ENCODE data around the gene JARID2. TPM values are rescaled to one million over a fixed set of nuclear protein-coding genes. Genes with fewer than 3 reads are reported as not detected.

Gene JARID2
- total and polyA plus RNA-seq, 7 experiments from 2014 or later: 6.9 to 39.6 (median 24.1) TPM

DNA sequence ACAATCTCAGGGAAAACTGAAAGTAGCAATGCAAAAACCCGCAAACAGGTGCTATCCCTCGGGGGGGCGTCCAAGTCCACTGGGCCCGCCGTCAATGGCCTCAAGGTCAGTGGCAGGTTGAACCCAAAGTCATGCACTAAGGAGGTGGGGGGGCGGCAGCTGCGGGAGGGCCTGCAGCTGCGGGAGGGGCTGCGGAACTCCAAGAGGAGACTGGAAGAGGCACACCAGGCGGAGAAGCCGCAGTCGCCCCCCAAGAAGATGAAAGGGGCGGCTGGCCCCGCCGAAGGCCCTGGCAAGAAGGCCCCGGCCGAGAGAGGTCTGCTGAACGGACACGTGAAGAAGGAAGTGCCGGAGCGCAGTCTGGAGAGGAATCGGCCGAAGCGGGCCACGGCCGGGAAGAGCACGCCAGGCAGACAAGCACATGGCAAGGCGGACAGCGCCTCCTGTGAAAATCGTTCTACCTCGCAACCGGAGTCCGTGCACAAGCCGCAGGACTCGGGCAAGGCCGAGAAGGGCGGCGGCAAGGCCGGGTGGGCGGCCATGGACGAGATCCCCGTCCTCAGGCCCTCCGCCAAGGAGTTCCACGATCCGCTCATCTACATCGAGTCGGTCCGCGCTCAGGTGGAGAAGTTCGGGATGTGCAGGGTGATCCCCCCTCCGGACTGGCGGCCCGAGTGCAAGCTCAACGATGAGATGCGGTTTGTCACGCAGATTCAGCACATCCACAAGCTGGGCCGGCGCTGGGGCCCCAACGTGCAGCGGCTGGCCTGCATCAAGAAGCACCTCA, 250.7 kb downstream of the JARID2 start:
- Histone ChIP-seq H3K27me3 (ENCODE audit: control insufficient read depth in 2 of 2, insufficient read depth in 2 of 2, low read length in 2 of 2) (no peaks in the 10 kb centered on the region), H3K4me3 (ENCODE audit: low read length) (no peak overlapping the region), H3K4me1 (ENCODE audit: control insufficient read depth in 2 of 2, insufficient read depth in 2 of 2, low read length in 2 of 2) (peaks cover 0 to 6% of the 10 kb centered on the region in 2 donors), H3K36me3 (ENCODE audit: control insufficient read depth in 2 of 3, insufficient read depth in 3 of 3, low read length in 3 of 3) (peaks cover 4 to 60% (median 5%) of the 10 kb centered on the region in 3 experiments), H3K27ac (ENCODE audit: low read depth, low read length) (no peak overlapping the region), H3K9me3 (ENCODE audit: control insufficient read depth in 2 of 3, low read length in 3 of 3) (no peaks in the 10 kb centered on the region)
- ChIA-PET CTCF (no interaction called here), POLR2A (no interaction called here)
- no peaks in the 10 kb centered on the region for H3K9me3 Mint-ChIP-seq
- H3K36me3 Mint-ChIP-seq: peaks cover 1 to 49% (median 8%) of the 10 kb centered on the region in 5 donors
- no peak for DNase-seq
- H3K27me3 Mint-ChIP-seq: no peaks in the 10 kb centered on the region
- peaks cover 10 to 26% (median 18%) of the 10 kb centered on the region in 7 donors for H3K4me1 Mint-ChIP-seq
- ATAC-seq: no peak
- no peak overlapping the region for H3K4me3 Mint-ChIP-seq
- peak overlapping the region in 1 of 9 donors; percentile 82 for H3K27ac Mint-ChIP-seq
- intact Hi-C loops (cut with micrococcal nuclease): no loop called here

DNA sequence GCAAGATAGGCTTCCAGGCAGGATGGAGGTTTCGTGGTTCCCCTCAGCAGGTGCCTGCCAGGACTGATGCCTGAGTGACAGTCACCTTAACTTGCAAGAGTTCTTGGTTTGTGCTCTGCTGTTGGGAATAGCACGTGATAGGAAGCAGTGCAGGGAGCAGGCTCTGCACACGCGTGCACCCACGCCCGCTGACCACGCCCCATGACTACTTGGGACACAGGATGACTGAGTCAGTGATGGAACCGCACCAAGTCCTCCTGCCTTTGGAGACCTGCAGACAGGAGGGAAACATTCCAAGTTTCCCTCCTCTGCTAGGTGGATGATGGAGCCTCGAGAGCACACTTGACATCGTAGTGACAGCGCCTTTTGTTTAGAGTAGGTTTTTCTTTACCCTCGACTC, 252.8 kb downstream of the JARID2 start:
- Histone ChIP-seq H3K4me3 (ENCODE audit: low read length) (no peak overlapping the region), H3K27ac (ENCODE audit: low read depth, low read length) (no peak overlapping the region), H3K36me3 (ENCODE audit: control insufficient read depth in 2 of 3, insufficient read depth in 3 of 3, low read length in 3 of 3) (peaks cover 4 to 82% (median 7%) of the 10 kb centered on the region in 3 experiments), H3K9me3 (ENCODE audit: control insufficient read depth in 2 of 3, low read length in 3 of 3) (no peaks in the 10 kb centered on the region), H3K4me1 (ENCODE audit: control insufficient read depth in 2 of 2, insufficient read depth in 2 of 2, low read length in 2 of 2) (no peaks in the 10 kb centered on the region), H3K27me3 (ENCODE audit: control insufficient read depth in 2 of 2, insufficient read depth in 2 of 2, low read length in 2 of 2) (no peaks in the 10 kb centered on the region)
- DNase-seq (no peak), ATAC-seq (no peak)
- Mint-ChIP-seq H3K9me3 (peaks cover 0 to 2% (median 0%) of the 10 kb centered on the region in 11 donors), H3K36me3 (peaks cover 1 to 58% (median 12%) of the 10 kb centered on the region in 5 donors), H3K4me3 (no peak overlapping the region), H3K27ac (peak overlapping the region in 2 of 9 donors; percentile 42 to 67), H3K4me1 (peaks cover 0 to 15% (median 4%) of the 10 kb centered on the region in 7 donors), H3K27me3 (no peaks in the 10 kb centered on the region)
- ChIA-PET POLR2A (no interaction called here), CTCF (no interaction called here)
- intact Hi-C loops (cut with micrococcal nuclease): no loop called here

DNA sequence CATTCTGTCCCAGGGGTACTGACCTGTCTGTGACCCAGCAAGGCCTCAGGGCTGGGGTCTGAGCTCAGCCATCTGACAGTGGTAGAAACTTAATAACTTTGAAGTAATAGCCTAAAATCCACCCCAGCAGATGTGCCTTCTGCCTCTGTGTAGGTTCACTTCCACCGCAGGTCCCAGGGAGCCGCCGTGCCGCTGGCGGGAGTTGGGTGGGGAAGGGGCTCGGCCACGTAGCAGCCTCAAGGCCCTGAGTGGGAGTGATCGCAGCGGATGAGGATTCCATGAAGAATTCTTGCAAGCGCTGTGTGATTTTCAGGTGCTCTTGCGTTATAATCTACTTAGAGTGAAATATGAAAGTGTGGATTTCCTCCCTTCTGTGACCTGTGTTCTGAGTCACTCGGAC, 253.3 kb downstream of the JARID2 start:
- H3K4me3 ChIP-seq (ENCODE audit: low read length): no peak overlapping the region
- H3K4me1 ChIP-seq (ENCODE audit: control insufficient read depth in 2 of 2, insufficient read depth in 2 of 2, low read length in 2 of 2): no peaks in the 10 kb centered on the region
- Mint-ChIP-seq H3K9me3 (peaks cover 0 to 2% (median 0%) of the 10 kb centered on the region in 11 donors), H3K36me3 (peaks cover 1 to 60% (median 13%) of the 10 kb centered on the region in 5 donors), H3K27me3 (no peaks in the 10 kb centered on the region), H3K4me3 (no peak overlapping the region), H3K4me1 (peaks cover 0 to 17% (median 4%) of the 10 kb centered on the region in 7 donors), H3K27ac (peak overlapping the region in 2 of 9 donors; percentile 11 to 31)
- no peak overlapping the region for H3K27ac ChIP-seq (ENCODE audit: low read depth, low read length)
- no peak for ATAC-seq
- no peak for DNase-seq
- no peaks in the 10 kb centered on the region for H3K27me3 ChIP-seq (ENCODE audit: control insufficient read depth in 2 of 2, insufficient read depth in 2 of 2, low read length in 2 of 2)
- intact Hi-C loops (cut with micrococcal nuclease): no loop called here
- H3K36me3 ChIP-seq (ENCODE audit: control insufficient read depth in 2 of 3, insufficient read depth in 3 of 3, low read length in 3 of 3): peaks cover 4 to 86% (median 9%) of the 10 kb centered on the region in 3 experiments
- POLR2A ChIA-PET: no interaction called here
- no peaks in the 10 kb centered on the region for H3K9me3 ChIP-seq (ENCODE audit: control insufficient read depth in 2 of 3, low read length in 3 of 3)
- CTCF ChIA-PET: no interaction called here

DNA sequence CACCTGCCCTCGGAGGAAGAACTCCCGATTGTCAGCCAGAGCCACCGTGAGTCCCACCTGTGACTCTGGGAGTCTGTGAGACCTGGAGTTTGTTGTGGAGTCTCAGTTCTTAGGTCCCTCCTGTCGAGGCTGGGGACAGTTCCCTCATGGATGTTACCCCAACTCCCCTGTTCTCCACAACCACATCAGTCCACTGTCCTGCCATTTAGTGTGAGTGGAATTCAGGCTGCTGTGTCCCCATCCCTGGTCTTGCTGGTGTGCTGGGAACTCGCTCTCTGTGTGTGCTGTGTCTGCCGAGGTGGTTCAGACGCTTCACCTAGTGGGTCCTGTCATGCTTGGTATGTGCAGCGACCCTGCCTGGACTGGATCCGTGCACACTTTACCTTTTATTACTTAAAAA, 253.7 kb downstream of the JARID2 start:
- Mint-ChIP-seq H3K27me3 (no peaks in the 10 kb centered on the region), H3K9me3 (peaks cover 0 to 2% (median 0%) of the 10 kb centered on the region in 11 donors), H3K36me3 (peaks cover 1 to 63% (median 16%) of the 10 kb centered on the region in 5 donors), H3K27ac (peak overlapping the region in 2 of 9 donors; percentile 11 to 47), H3K4me3 (no peak overlapping the region), H3K4me1 (peaks cover 0 to 19% (median 4%) of the 10 kb centered on the region in 7 donors)
- ATAC-seq (no peak), DNase-seq (no peak)
- Histone ChIP-seq H3K4me1 (ENCODE audit: control insufficient read depth in 2 of 2, insufficient read depth in 2 of 2, low read length in 2 of 2) (no peaks in the 10 kb centered on the region), H3K9me3 (ENCODE audit: control insufficient read depth in 2 of 3, low read length in 3 of 3) (no peaks in the 10 kb centered on the region), H3K4me3 (ENCODE audit: low read length) (no peak overlapping the region), H3K27ac (ENCODE audit: low read depth, low read length) (no peak overlapping the region), H3K27me3 (ENCODE audit: control insufficient read depth in 2 of 2, insufficient read depth in 2 of 2, low read length in 2 of 2) (no peaks in the 10 kb centered on the region), H3K36me3 (ENCODE audit: control insufficient read depth in 2 of 3, insufficient read depth in 3 of 3, low read length in 3 of 3) (peaks cover 4 to 91% (median 9%) of the 10 kb centered on the region in 3 experiments)
- intact Hi-C loops (cut with micrococcal nuclease): no loop called here
- ChIA-PET POLR2A (no interaction called here), CTCF (no interaction called here)

DNA sequence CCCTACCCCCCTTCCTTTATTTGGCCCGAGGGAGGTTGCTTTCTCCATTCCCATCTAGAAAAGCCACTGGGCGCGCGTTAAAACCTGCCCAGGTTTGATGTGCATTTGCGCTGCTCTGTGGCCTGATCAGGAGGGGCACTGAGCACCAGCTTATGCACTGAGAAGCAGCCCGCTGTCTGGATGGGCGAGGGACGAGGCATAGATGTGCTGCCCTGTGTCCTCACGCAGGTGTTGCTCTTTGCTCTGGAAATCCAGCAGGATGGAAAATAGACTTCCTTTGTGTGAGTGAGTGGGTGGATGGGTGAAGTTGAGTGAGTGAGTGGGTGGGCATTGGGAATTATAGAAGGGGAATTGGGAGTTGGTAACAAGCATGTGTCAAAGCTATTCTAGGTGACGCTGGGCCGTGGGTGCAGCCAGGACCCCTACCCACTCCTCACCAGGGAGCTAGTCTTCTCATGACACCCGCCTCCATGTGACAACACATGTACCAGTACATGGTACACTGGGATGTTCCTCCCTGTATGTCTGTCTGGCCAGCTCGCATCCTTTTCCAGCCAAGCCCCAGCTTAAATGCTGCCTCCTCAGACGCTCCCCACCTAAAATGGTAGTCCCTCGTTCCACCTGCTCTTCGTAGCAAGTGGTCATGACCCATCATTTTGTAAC, 254.3 kb downstream of the JARID2 start:
- peak overlapping the region in 3 of 9 donors; percentile 11 to 47 (median 36) for H3K27ac Mint-ChIP-seq
- POLR2A ChIA-PET: no interaction called here

DNA sequence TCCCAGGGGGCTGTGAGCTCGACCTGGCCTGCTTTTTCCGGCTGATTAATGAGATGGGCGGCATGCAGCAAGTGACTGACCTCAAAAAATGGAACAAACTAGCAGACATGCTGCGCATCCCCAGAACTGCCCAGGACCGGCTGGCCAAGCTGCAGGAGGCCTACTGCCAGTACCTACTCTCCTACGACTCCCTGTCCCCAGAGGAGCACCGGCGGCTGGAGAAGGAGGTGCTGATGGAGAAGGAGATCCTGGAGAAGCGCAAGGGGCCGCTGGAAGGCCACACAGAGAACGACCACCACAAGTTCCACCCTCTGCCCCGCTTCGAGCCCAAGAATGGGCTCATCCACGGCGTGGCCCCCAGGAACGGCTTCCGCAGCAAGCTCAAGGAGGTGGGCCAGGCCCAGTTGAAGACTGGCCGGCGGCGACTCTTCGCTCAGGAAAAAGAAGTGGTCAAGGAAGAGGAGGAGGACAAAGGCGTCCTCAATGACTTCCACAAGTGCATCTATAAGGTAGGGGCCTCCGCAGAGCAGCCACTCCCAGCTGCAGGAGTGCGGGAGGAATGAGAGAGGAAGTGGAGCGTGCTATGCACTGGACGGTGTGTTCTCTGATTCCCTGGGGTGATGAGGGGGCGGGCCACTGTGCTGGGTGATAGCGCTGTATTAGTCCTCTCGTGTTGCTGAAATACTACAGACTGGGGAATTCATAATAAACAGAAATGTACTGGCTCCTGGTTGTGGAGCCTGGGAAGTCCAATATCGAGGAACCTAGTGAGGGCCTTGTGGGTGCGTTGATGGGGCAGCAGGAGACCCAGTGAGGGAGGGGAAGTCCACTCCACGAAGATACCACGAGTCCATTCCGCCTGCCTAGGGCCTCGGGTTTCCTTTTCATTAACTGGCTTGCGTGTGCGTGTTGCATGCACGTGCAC, 255.3 kb downstream of the JARID2 start:
- intact Hi-C loops (cut with micrococcal nuclease): no loop called here
- no peak for ATAC-seq
- Mint-ChIP-seq H3K27me3 (no peaks in the 10 kb centered on the region), H3K4me3 (no peak overlapping the region), H3K4me1 (peaks cover 0 to 16% (median 3%) of the 10 kb centered on the region in 7 donors), H3K36me3 (peaks cover under 1 to 58% (median 13%) of the 10 kb centered on the region in 5 donors), H3K27ac (no peak overlapping the region), H3K9me3 (peaks cover 0 to 2% (median 0%) of the 10 kb centered on the region in 11 donors)
- Histone ChIP-seq H3K27me3 (ENCODE audit: control insufficient read depth in 2 of 2, insufficient read depth in 2 of 2, low read length in 2 of 2) (no peaks in the 10 kb centered on the region), H3K36me3 (ENCODE audit: control insufficient read depth in 2 of 3, insufficient read depth in 3 of 3, low read length in 3 of 3) (peaks cover 4 to 93% (median 14%) of the 10 kb centered on the region in 3 experiments), H3K27ac (ENCODE audit: low read depth, low read length) (no peak overlapping the region), H3K4me3 (ENCODE audit: low read length) (no peak overlapping the region), H3K9me3 (ENCODE audit: control insufficient read depth in 2 of 3, low read length in 3 of 3) (no peaks in the 10 kb centered on the region), H3K4me1 (ENCODE audit: control insufficient read depth in 2 of 2, insufficient read depth in 2 of 2, low read length in 2 of 2) (no peaks in the 10 kb centered on the region)
- ChIA-PET POLR2A (no interaction called here), CTCF (no interaction called here)
- DNase-seq: no peak

More for the DNA sequence above, 254.3 kb downstream of the JARID2 start:
- H3K27me3 ChIP-seq (ENCODE audit: control insufficient read depth in 2 of 2, insufficient read depth in 2 of 2, low read length in 2 of 2): no peaks in the 10 kb centered on the region
- intact Hi-C loops (cut with micrococcal nuclease): no loop called here
- DNase-seq: no peak
- CTCF ChIA-PET: no interaction called here
- Mint-ChIP-seq H3K4me1 (peaks cover 0 to 24% (median 5%) of the 10 kb centered on the region in 7 donors), H3K4me3 (no peak overlapping the region), H3K27me3 (no peaks in the 10 kb centered on the region), H3K9me3 (peaks cover 0 to 2% (median 0%) of the 10 kb centered on the region in 11 donors), H3K36me3 (peaks cover 4 to 63% (median 17%) of the 10 kb centered on the region in 5 donors)
- H3K4me1 ChIP-seq (ENCODE audit: control insufficient read depth in 2 of 2, insufficient read depth in 2 of 2, low read length in 2 of 2): no peaks in the 10 kb centered on the region
- no peak overlapping the region for H3K4me3 ChIP-seq (ENCODE audit: low read length)
- no peak overlapping the region for H3K27ac ChIP-seq (ENCODE audit: low read depth, low read length)
- no peak for ATAC-seq
- peaks cover 4 to 93% (median 9%) of the 10 kb centered on the region in 3 experiments for H3K36me3 ChIP-seq (ENCODE audit: control insufficient read depth in 2 of 3, insufficient read depth in 3 of 3, low read length in 3 of 3)
- no peaks in the 10 kb centered on the region for H3K9me3 ChIP-seq (ENCODE audit: control insufficient read depth in 2 of 3, low read length in 3 of 3)
